NCI-H524 treated with DMSO at 0.1 percent for 48 hours (cell line): ENCODE results near the gene HACD3.
"Not testable (repeated sequence)": the region's sequence is repeated elsewhere in the genome, so short reads cannot be mapped to it uniquely, and the experiment has no call there.

Experiments
- DNase-seq: peaks from one replicate; lab custom pipeline; 2025; lab: John Stamatoyannopoulos, UW

HACD3 gene

GRCh38 chr15:65603134-65603533 is 72.9 kb downstream of the HACD3 start:
- DNase-seq, result no peak

GRCh38 chr15:65603559-65603958 is 73.3 kb downstream of the HACD3 start:
- no peak for DNase-seq

GRCh38 chr15:65610871-65611718 is 80.8 kb downstream of the HACD3 start, which contains the start of gene INTS14:
TSS of gene INTS14 (minus strand) at chr15:65611131. CDS start at chr15:65607380, 3,751 bp downstream.
- peak; percentile 75 for DNase-seq

- DNase-seq, result no peak
Measured at GRCh38 chr15:65611888-65612615, 81.8 kb downstream of the HACD3 start.

GRCh38 chr15:65612616-65612946 is 82.3 kb downstream of the HACD3 start:
- no peak for DNase-seq

- DNase-seq, result no peak
Measured at GRCh38 chr15:65612949-65613744, 82.9 kb downstream of the HACD3 start.

- DNase-seq, result not testable (repeated sequence)
Measured at GRCh38 chr15:65615887-65616286, 85.6 kb downstream of the HACD3 start.

- no peak for DNase-seq
Measured at GRCh38 chr15:65618560-65619109, 88.4 kb downstream of the HACD3 start.

GRCh38 chr15:65619626-65620290 is 89.5 kb downstream of the HACD3 start:
- DNase-seq, result no peak

GRCh38 chr15:65620833-65621232 is 90.6 kb downstream of the HACD3 start:
- DNase-seq, result no peak

- no peak for DNase-seq
Measured at GRCh38 chr15:65621638-65622037, 91.4 kb downstream of the HACD3 start, which contains the start of gene SLC24A1. TSS of gene SLC24A1 (plus strand) at chr15:65621938. CDS start at chr15:65624081, 2,143 bp downstream.

GRCh38 chr15:65623103-65623502 is 92.8 kb downstream of the HACD3 start:
- no peak for DNase-seq

- DNase-seq, result no peak
Measured at GRCh38 chr15:65626856-65627255, 96.6 kb downstream of the HACD3 start.
